ENCODE measurements around the gene ZNF281. TPM values are rescaled to one million over a fixed set of nuclear protein-coding genes. Genes with fewer than 3 reads are reported as not detected.

The ZNF281 gene
- total and polyA plus RNA-seq, 9 of the 15 experiments (the other 6 are each of a cell fraction or from before 2014, with no cell fraction given) = 9.6 to 24.9 (median 16.5) TPM

GRCh38 chr1:200367841-200368534 lies 41.8 kb downstream of the ZNF281 start:
- Histone ChIP-seq H3K4me3 (no peak overlapping the region), H2AFZ (ENCODE audit: low read depth, low read length) (no peak overlapping the region), H3K9me1 (ENCODE audit: control insufficient read depth, insufficient read depth, low read length) (no peaks in the 10 kb centered on the region), H3K9me3 (replicated peaks; ENCODE audit: control insufficient read depth, insufficient read depth, low read depth, low read length) (no peaks in the 10 kb centered on the region), H4K20me1 (replicated peaks; ENCODE audit: control insufficient read depth, insufficient read depth, low read length) (no peaks in the 10 kb centered on the region), H3K36me3 (ENCODE audit: control insufficient read depth, insufficient read depth, low read length) (no peaks in the 10 kb centered on the region), H3K4me2 (ENCODE audit: insufficient read depth, low read length) (no peak overlapping the region), H3K9ac (ENCODE audit: insufficient read depth in 1 of 2, low read depth in 2 of 2, low read length in 2 of 2) (no peak overlapping the region), H3K27ac (ENCODE audit: extremely low read depth, low read depth, low read length) (no peak overlapping the region), H3K27me3 (ENCODE audit: control insufficient read depth in 2 of 2, insufficient read depth in 2 of 2, low read length in 2 of 2) (peaks cover 23 to 24% of the 10 kb centered on the region in 2 experiments), H3K79me2 (ENCODE audit: control insufficient read depth, insufficient read depth, low read length) (no peaks in the 10 kb centered on the region), H3K4me1 (replicated peaks in 1 of 2; ENCODE audit: control insufficient read depth in 2 of 2, insufficient read depth in 2 of 2, low read length in 2 of 2) (no peaks in the 10 kb centered on the region)
- in situ Hi-C loops (cut with MboI) = no loop called here
- TF ChIP-seq ESRRA (IDR thresholded peaks at IDR 0.05; ENCODE audit: borderline replicate concordance, low read depth) (no peak), HDGF (IDR thresholded peaks at IDR 0.05) (no peak), EP400 (IDR thresholded peaks at IDR 0.05) (no peak), ZNF311 (CRISPR knock-in tag; IDR thresholded peaks at IDR 0.05) (no peak), MLX (CRISPR knock-in tag; conservative IDR thresholded peaks at IDR 0.05) (no peak), LEF1 (IDR thresholded peaks at IDR 0.05) (no peak), PRMT5 (CRISPR knock-in tag; IDR thresholded peaks at IDR 0.05) (no peak), THAP12 (CRISPR knock-in tag; IDR thresholded peaks at IDR 0.05) (no peak), ZBTB2 (IDR thresholded peaks at IDR 0.05) (no peak), ZBTB1 (CRISPR knock-in tag; IDR thresholded peaks at IDR 0.05; ENCODE audit: borderline replicate concordance, low read depth) (no peak), ZNF764 (CRISPR knock-in tag; IDR thresholded peaks at IDR 0.05; ENCODE audit: low read depth) (no peak), LARP7 (IDR thresholded peaks at IDR 0.05) (no peak)
- BruUV-seq (replicated peaks) = no TSS peak
- ChIA-PET CTCF (ENCODE audit: low intra/inter-chr PET ratio) (interaction anchor here (0.5 kb wide), 1 partner anchor 137 kb away, joined by 3 read pairs; no protein-coding TSS in a partner anchor), POLR2A (interaction anchor here (1.1 to 2.3 kb wide), 2 partner anchors 12 to 80 kb away, joined by 3 to 8 read pairs; no protein-coding TSS in a partner anchor)
- no peak for DNase-seq (ENCODE audit: extremely low read depth in 1 of 4, low spot score in 3 of 4)
- ATAC-seq = no peak; the same call in 2 of the 3 replicates
- FAIRE-seq = no peak
- intact Hi-C loops (cut with micrococcal nuclease) = loop anchor here (5.0 kb wide), 1 partner anchor 119 kb away; no protein-coding TSS in a partner anchor
- 2% methylated on average over 3 of the region's 3 CpGs for WGBS (ENCODE audit: insufficient coverage, low coverage, missing lambda C conversion rate)

All from K562 (cell line).